Measurements from ENCODE around the gene SPATS2.

SPATS2 gene

DNA sequence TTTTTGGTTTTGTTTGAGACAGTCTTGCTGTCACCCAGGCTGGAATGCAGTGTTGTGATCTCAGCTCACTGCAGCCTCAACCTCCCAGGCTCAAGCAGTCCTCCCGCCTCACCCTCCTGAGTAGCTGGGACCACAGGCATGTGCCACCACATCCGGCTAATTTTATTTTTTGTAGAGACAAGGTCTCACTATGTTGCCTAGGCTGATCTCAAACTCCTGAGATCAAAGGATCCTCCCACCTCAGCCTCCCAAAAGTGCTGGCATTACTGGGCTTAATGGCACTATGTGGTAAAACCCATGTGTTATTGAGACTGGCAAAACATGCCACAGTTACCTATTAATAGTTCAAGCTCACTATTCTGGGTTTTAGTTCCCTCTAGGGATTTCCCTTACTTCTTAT lies 120.3 kb downstream of the SPATS2 start:
- H3K4me3 ChIP-seq (ENCODE audit: low read length), result no peak overlapping the region
- DNase-seq (ENCODE audit: low read depth), result no peak
- TF ChIP-seq, protein P1, sequence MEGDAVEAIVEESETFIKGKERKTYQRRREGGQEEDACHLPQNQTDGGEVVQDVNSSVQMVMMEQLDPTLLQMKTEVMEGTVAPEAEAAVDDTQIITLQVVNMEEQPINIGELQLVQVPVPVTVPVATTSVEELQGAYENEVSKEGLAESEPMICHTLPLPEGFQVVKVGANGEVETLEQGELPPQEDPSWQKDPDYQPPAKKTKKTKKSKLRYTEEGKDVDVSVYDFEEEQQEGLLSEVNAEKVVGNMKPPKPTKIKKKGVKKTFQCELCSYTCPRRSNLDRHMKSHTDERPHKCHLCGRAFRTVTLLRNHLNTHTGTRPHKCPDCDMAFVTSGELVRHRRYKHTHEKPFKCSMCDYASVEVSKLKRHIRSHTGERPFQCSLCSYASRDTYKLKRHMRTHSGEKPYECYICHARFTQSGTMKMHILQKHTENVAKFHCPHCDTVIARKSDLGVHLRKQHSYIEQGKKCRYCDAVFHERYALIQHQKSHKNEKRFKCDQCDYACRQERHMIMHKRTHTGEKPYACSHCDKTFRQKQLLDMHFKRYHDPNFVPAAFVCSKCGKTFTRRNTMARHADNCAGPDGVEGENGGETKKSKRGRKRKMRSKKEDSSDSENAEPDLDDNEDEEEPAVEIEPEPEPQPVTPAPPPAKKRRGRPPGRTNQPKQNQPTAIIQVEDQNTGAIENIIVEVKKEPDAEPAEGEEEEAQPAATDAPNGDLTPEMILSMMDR (conservative IDR thresholded peaks at IDR 0.05; ENCODE audit: low read length), result no peak

DNA sequence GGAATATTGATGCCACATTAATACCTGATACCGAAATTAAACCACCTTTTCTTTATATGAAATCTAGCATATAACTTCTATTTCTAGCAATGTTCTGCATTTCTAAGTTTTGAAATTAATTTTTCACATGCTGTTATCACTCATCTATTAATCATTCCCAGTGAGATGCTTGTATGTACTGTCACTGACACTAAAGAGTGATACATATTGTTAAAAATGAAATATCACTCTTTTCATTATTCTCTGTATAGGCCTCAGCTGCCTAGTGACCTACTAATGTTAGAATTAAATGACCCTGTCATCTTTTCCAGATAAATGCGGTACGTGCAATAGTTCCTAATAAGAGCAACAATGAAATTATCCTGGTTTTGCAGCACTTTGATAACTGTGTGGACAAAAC lies 121.9 kb downstream of the SPATS2 start:
- TF ChIP-seq, protein P1 (conservative IDR thresholded peaks at IDR 0.05; ENCODE audit: low read length), result no peak
- H3K4me3 ChIP-seq (ENCODE audit: low read length), result no peak overlapping the region
- DNase-seq (ENCODE audit: low read depth), result no peak

DNA sequence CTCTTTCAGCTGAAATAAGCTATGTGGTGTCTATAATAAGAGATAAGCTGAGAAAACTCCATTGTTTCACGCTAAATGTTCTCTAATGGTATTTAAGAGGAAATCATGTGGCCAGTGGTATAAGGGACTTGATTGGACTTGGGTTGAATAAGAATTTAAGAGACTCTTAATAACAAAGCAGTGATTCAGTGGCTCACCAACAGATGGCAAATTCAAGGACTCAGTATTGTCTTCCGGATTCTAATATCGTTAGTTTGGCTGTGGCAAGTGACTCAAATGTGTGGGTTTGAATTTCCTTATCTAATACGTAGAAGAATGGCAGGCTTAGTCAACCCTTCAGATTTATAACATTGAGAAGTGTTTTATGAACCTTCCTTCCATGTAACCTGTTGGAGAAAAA lies 122.5 kb downstream of the SPATS2 start:
- H3K4me3 ChIP-seq (ENCODE audit: low read length), result no peak overlapping the region
- DNase-seq (ENCODE audit: low read depth), result no peak
- TF ChIP-seq, protein P1 (conservative IDR thresholded peaks at IDR 0.05; ENCODE audit: low read length), result no peak

DNA sequence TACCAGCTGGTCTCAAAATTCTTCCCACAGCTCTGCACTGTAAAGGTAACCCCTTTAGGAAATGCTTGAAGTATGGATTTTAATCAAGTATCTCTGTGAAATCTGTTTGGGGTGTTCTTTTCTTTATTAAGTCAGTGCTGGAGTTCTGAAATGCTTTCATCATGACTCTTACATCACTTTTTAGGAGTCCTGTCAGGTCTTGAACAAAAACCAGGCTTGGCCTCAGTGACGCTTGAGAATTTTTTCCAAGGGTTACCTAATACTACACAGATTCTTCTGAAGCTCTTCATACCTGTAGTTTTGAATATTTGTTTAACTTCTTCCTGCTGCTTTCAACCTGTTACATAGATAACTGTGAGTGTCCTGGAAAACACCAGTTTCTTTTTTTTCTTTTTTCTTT lies 124.6 kb downstream of the SPATS2 start:
- no peak overlapping the region for H3K4me3 ChIP-seq (ENCODE audit: low read length)
- peak; percentile 6 for DNase-seq (ENCODE audit: low read depth)
- TF ChIP-seq, protein P1 (conservative IDR thresholded peaks at IDR 0.05; ENCODE audit: low read length), result no peak

DNA sequence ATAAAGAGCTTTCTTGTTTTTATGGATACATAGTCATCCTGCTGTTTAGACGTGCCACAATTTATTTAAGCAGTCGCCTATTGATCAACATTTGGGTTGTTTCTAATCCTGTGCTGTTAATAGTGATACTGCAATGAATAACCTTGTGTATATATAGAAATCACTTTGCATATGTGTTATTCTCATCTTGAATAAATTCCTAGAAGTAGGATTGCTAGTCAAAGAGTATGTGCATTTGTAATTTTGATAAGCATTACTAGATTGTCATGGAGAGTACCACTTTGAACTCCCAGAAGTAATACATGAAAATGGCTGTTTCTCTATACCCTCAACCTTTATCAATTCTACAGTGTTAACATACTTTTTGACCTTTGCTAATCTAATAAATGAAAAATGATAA lies 126.6 kb downstream of the SPATS2 start:
- DNase-seq (ENCODE audit: low read depth), result no peak
- TF ChIP-seq, protein P1 (conservative IDR thresholded peaks at IDR 0.05; ENCODE audit: low read length), result no peak
- H3K4me3 ChIP-seq (ENCODE audit: low read length), result no peak overlapping the region

DNA sequence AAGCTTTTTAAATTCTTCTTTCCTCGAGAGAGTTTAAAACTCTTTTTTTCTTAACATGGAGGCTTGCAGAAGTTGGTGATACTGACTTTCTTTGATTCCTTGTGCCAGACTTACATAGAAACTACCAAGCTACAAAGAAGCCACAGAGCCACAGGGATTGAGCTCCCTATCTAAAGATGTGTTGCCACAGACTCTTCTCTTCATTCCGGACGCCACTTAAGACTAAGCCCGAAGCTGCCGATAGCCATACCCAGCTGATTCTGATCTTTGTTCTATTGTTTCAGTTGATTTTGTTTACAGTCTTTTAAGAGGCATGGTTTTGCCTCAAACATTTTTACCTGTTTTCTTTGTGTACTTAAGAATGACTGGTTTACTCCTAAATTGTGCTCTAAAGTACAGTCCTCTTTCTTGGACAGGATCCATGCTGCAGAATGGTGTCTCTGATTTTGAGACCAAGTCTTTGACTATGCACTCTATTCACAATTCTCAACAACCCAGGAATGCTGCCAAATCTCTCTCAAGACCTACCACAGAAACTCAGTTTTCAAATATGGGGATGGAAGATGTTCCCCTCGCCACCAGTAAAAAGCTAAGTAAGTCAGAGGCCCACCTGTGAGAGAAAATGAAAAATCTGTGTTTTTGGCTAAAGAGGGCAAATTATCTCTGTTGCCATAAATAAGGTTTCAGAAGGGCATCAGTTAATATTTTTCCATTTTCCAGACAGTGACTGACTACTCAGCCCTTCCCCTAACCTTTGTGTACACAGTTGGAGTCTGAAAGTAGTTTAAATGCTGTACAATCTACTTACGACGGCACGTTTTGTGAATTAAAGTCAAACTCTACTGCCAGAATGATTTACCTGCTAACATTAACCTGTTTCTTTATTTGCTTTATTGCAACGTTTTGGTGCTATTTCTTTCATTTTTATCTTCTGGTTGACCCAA lies 129.4 kb downstream of the SPATS2 start:
- no peak overlapping the region for H3K4me3 ChIP-seq (ENCODE audit: low read length)
- no peak for DNase-seq (ENCODE audit: low read depth)
- TF ChIP-seq, protein P1 (conservative IDR thresholded peaks at IDR 0.05; ENCODE audit: low read length), result no peak

DNA sequence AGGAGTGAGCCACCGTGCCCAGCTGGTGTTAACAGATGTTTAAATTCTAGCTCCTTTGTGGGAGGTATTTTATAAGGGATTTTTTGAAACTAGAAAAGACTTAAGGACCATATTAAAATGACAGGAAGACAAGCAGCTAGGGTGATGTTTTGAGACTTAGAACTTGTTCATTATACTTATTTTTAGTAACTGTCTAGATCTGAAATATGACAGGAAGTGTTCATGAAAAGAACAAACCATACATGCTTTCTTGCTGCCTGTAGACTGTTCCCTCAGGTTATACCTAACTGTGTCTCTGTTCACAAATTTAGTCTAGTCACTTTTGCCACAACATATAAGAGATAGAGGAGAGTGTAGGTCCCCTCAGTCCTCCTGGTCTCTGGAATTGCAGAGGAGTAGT lies 134.6 kb downstream of the SPATS2 start:
- TF ChIP-seq, protein P1 (conservative IDR thresholded peaks at IDR 0.05; ENCODE audit: low read length), result no peak
- H3K4me3 ChIP-seq (ENCODE audit: low read length), result no peak overlapping the region
- DNase-seq (ENCODE audit: low read depth), result no peak
